Measurements from ENCODE around the gene PYGL.
"Not testable (repeated sequence)": the region's sequence is repeated elsewhere in the genome, so short reads cannot be mapped to it uniquely, and the experiment has no call there.

The PYGL gene

DNA sequence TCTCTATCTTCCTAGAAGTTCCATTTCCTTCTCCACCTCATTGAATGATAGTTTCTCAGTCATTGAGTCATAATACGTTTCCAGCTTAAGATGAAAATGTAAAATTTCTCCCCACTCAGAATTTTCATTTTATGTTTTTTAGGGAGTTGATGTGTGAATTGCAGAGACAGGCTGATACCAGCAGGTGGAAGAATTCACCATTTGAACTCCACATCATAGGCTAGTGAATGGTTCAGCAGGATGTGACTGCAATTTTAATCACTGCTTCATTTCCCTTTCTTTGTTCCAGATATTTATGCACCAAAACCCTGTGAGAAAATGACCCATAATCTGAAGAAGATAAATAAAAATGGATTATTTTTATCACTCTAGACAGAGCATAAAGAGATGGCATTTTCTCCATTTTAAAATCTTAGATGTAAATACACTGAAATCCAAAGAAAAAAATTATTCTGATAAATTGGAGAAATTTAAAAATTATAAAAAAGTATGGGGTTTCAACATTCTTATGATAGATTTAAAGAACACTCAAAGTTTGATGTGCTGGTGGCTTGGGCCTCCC, 10.6 kb upstream of the PYGL start:
- DNase-seq (ENCODE audit: low read depth): no peak

DNA sequence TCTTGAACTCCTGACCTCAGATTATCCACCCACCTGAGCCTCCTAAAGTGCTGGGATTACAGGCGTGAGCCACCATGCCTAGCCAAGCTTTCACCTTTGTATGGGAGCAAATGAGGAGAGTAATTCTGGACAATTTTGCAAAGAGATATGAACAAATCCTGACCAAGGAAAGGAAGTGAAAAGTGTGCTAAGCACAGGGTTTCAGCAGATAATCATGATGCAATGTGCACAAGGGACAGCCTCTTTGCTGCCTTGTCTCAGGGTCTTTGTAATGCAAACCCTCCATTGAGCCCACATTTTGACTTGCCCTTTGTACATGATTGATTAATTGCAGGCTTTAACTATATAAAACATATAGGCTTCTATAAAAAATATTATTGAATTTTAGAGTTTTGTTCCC, 9.2 kb upstream of the PYGL start:
- no peak for DNase-seq (ENCODE audit: low read depth)

DNA sequence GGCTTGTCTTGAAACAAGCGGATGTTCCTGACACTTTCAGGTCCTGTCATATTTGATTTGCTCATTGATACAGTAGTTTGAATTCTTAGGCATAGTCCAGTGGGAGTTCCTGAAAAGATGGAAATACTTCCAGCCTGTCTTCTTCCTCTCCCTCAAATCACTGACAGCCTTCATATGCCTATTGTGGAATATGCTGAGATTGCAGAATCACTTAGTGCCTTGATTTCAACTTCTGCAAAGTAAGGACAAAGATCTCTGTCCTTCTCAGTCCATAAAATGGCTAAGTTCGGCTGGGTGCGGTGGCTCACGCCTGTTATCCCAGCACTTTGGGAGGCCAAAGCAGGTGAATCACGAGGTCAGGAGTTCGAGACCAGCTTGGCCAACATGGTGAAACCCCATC, 6.7 kb upstream of the PYGL start:
- no peak for DNase-seq (ENCODE audit: low read depth)

DNA sequence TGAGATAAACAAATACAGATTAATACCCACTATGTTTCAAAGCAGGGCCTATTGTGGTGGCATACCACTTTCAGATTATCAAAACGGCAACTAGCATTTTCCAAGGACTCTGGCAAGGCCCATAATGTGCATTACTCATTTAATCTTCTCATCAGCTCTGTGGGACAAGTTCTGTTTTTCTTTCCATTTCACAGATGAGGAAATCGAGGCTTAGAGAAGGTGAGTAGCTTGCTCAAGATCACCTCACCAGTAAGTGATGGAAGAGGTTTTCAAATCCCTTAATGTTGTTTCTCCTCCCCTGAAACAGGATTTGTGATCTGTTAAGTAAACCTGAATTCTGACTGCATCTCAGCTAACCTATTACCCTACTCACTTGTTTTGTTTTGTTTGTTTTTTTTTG, 3.9 kb upstream of the PYGL start:
- no peak for DNase-seq (ENCODE audit: low read depth)

DNA sequence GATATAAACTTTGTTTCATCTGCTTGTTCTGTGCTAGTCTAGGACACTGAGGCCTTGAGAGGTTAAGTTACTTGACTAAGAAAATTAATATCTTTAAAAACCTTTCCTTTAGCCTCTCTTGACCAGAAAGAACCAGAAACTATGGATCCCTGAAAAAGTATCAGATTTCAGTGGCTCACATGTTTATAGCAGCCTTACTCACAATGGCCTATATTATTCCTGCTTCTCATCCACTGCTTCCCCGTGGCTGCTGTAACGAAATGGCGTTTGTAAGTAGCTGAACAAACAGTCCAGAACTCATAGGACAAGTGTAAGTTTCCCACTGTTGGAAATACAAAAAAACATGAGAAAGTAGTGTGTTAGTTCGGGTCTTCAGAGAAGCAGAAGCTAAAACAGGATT, 3.2 kb upstream of the PYGL start:
- DNase-seq (ENCODE audit: low read depth): no peak

DNA sequence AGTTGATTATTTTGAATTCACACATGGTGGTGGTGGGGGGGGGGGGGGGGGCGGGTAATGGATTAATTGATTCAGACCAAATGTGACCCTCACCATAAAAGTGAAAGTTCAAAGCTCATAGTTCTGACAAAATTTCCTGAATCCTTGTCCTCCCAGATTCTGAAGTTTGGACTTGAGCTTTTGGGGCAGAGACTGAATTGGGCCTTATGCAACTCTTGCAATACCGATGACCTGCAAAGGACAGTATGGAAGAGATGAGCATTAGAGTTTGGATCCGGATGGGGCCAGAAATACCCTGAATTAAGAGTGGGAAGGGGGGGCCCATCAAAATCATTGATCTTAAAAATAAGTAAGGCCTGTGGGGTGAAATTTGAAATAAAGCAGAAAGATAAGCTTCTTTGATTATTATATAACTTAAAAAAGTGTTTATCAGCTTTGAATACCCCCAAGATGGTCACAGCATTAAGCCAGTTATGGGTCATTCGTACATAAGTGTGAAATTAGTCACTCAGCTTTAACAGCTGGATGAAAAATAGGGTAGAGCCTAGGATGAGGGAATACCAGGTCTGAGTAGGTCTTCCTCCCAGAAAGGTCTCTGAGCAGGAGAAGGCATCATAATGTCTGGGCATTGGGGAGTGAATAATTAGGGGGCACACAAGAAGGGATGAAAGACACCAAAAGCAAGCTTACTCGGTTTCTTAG, 2.1 kb upstream of the PYGL start:
- DNase-seq (ENCODE audit: low read depth): no peak

DNA sequence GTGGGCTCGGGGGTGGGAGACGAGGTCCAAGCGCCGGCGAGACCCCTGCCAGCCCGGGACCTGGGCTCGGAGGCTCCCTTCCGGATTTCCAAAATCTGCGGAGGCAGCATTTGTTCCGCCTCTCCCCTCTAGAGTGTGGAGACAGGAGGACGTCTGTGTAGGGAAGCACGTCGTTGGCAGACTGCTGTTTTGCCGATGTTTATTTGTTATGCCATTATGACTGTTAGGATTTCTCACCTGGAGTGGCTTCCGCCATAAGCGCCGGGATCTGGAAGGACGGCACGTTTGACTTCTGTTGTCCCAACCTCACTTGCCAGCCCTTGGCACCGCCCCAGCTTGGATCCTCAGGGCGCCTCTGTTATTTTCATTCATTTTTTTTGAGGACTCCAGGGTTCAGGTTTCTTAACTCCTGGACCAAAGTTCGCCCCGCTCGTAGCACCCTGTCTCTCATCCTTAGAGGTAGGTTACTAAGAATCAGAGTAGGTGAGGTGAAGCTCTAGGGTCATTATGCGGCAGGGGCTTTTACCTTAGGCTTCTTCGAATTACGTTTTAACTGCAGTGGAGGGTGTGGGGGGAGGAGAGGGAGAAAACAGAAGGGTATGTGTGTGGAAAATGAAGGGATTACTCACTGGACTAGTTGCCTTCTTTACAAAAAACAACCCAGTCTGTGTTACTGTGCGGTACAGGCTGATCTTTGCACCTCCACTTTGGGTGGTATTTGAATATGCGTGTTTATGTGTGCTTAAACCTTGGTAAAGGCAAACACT, 547 bp upstream of the PYGL start:
- DNase-seq (ENCODE audit: low read depth): no peak

DNA sequence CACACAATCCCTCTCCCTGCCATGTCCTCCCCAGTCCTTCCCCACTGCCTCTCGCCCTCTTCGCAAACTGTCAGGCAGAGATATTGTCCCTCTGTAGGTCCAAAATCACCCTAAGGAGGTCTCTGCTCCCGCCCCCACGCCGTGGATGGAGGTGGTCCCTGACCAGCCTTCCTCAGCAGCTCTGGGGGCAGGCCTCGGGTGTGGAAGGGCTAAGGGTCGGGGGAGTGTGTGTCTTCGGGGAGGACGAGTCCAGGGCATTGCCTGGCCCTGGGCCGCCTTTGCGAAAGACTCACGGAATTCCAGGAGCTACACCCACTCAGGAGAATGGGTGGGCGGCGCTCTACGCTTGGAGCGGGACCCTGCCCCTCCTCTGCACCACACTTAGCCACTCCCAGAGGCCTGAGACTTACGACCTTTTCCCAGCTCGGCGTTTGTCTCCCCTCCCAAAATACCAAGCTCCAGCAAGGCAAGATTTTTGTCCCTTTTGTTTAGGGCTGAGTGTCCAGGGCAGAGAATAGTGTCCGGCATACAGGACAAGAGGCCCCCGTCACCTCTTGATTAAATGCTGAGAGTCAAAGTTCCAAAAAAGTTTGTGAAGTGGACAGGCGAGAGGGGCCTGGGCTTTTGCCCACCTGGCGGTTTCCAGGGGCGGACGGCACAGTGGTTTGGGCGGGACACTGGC, 881 bp downstream of the PYGL start:
- DNase-seq (ENCODE audit: low read depth): no peak

DNA sequence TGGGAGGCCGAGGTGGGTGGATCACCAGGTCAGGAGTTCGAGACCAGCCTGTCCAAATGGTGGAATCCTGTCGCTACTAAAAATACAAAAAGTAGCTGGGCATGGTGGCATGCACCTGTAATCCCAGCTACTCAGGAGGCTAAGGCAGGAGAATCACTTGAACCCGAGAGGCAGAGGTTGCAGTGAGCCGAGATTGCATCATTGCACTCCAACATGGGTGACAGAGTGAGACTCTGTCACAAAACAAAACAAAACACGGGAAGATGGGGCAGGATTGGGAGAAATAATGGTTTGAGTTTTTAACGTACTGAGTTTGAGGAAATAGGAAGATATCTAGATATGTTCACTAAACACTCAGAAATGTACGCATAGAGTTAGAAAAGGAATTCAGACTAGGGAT, 2.6 kb downstream of the PYGL start:
- DNase-seq (ENCODE audit: low read depth): not testable (repeated sequence)

DNA sequence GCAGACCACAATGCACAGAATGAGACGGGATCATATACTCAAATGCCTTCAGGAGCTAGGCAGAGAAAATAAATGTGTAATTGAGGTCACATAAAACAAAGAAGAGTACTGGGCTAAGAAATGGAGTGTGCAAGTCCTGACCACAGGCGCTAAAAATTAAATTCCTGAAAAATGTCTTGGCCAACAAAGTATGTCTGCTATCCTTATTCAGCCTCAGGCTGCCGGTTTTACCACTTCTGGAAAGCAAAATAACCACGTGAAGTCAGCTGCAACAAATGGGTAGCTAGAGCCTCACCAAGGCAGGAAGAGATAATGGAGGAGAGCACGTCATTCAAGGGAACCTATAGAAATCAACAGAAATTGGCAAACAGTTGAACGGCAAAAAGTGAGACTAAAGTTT, 3.1 kb downstream of the PYGL start:
- DNase-seq (ENCODE audit: low read depth): no peak

DNA sequence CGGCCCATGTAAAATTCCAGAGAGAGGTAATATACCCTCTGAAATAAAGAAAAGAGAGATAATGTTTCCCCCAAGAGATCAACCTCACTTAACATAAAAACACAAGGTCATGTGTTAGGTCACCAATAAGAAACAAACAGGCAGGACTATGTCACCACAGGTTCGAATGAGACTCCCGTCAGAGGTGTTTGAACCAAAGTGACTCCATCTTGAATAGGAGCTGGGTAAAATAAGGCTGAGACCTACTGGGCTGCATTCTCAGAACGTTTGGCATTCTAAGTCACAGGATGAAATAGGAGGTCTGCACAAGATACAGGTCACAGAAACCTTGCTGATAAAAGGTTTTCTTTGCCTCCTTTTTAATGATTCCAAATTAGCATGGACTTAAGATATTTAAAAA, 6.5 kb downstream of the PYGL start:
- no peak for DNase-seq (ENCODE audit: low read depth)

DNA sequence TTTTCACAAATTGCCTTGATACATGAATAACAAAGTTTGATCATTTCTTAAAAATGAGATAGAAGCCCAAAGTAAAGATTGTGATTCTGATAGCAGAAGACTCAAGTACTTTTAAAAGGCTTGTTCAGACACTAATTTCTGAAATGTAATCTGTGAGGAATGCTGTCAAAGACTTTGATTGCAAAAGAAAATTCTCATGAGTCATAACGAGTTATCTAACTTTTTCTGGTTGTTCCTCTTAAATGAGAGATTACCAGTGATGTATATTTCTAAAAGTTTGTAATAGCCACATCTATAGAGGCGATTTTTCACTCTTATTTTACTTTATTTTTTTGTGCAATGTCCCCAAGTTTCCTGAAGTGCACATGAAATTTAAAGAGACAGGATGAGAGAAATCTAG, 7.0 kb downstream of the PYGL start:
- no peak for DNase-seq (ENCODE audit: low read depth)

DNA sequence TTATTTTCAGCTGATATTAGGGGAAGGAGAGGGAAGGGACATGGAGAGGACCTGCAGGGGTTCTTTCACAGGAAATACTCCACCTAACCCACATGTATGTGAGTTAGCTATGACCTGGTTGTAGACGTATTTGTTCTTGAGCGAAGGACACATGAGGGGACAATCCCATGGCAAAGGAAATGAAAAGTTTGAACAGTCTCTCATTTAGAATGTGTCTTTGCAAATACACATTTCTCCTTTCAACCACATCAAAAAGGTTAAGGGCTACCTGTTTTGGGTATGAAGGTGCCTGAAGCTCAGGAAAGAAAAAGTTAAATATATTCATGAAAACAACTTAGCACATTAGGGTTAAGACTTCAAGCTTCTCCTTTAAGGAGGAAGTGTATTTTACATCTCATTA, 7.4 kb downstream of the PYGL start:
- DNase-seq (ENCODE audit: low read depth): no peak

DNA sequence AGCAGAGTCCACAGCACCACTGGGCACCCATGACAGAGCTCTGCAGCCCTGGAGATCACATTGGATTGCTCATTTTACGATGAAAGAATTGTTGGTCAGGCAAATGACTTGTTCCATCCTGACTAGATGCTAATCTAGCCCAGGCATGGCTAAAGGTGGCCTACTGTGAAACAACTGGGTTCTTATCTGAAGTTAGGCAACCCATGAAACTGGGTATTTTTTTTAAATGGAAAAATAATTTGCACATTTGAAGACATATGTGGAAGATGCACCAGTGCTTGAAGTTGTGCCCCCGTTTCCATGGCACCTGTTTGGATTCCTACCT, 8.3 kb downstream of the PYGL start:
- no peak for DNase-seq (ENCODE audit: low read depth)

DNA sequence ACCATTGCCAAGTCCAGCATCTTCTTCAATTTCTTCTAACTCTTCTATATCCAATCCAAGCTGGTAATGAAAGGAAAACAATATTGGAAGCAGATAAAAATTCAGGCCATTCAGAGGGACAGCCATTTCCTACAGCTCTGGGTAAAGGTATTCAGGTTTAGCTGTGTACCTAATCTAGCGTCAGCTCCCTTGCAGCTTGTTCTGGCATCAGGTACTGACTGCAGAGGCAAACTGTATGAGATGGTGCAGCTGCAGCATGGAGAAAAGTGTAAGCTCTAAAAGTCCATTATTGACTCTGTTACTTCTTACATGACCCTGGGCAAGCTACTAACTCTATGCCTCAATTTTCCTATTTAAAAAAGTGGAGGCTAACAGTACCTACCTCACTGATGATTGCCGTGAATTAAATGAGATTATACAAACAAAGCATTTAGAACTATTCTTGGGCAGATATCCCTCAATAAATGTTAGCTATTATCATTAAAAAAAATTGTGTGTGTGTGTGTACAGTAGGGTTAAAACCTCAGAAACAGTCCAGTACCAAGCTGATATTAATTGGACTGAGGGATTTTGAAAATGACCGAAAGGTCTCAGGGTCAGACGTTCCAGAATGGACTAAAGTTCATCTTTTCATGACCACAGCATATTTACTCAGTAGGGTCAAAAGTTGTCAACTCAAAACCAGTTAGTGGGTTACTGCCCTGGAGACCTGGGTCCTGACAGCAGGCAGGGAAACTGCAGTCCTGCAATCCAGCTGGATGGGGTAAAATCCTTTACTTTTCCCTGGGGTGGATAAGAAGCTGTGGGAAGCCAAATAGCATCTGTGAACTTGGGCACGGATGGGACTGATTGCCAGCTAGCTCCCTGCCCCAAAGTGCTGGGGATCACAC, 8.9 kb downstream of the PYGL start:
- DNase-seq (ENCODE audit: low read depth): no peak

DNA sequence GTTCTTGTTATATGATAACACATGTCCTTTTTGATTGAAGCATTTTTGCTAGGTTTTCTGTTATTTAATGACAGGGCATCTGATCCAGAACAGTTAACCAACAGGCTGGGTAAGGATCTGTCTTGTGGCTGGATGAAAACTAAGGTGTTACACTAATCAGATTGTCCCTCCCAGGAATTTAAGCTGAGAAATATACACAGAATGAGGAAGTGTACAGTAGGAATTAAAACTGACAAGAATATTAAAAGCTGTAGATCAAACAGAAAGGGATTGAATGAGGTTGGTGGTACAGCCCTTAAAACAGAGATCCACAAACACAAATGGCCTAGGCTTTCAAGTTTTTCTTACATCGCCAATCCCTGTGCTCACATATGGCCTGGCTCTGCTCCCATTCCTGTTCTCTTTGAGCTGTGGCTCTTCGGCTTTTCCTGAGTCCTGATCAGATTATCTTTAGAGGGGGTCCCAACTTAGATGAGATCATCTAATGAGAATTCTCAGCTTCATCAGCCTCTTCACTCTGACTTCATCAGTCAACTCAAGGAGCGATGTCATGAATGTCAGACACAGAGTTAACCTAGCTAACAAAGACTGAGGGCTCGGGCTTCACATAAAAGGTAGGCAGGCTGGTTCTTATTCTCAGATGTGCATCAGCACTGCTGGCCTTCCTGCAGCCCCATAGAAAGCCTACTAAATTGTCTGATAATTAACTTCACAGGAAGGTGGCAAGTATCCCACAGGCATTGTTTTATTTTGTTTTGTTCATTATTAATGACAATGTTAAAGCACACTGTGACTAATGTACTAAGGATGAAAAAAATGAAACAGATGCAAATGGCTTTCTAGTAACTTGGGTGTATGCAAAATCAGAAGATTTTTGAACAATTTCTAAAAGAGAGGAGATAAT, 11.4 kb downstream of the PYGL start:
- DNase-seq (ENCODE audit: low read depth): no peak

DNA sequence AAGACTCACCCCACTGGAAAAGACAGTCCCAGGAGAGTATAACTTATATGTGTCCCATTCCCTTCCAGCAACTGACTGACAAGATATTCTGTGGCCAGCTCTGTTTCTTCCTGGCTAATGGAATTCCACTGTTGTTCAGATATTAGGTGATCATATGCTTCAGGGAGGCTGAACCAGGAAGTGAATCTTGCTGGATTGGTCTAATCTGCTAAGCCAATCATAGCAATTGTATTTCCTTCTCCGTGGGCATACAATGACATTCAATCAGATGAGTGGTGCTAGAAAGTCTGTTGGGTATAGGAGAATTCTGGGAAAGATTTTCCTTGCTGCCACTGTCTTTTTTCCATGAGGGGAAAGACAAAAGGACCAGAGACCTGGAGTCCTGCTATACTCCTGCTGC, 12.1 kb downstream of the PYGL start:
- no peak for DNase-seq (ENCODE audit: low read depth)

DNA sequence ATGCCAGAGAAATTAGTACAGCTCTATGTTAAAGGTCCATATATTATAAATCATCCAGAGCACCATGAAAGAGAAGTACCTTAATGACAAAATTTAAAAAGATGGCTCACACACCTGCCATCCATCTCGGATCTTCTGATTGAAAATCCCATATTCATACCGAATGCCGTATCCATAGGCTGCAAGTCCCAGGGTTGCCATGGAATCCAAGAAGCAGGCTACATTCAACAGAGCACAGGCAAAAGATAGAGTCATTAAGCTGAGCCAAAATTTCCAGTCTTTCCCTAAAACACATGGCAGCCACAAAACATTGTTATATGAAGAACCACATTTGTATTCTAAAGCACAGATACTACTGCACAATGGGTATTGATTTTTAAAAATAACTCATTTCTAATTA, 12.7 kb downstream of the PYGL start:
- no peak for DNase-seq (ENCODE audit: low read depth)

DNA sequence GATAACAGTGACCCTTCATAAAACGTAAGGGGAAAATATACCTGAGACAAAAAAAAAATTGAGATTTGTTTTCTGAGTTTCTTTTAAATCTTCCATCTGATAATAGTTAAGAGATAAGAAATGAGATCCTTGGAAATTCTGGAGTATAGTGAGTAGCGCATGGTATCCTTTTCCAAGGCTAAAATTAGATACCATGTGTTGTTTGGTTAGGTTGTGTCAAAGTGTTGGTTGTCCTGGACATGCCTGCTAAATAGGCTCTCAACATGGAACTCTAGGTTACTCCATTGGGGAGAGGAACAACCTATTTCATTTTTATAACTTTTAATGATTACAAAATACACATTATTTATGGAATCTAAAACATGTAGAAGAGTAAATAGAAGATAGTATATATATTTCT, 14.8 kb downstream of the PYGL start:
- no peak for DNase-seq (ENCODE audit: low read depth)

DNA sequence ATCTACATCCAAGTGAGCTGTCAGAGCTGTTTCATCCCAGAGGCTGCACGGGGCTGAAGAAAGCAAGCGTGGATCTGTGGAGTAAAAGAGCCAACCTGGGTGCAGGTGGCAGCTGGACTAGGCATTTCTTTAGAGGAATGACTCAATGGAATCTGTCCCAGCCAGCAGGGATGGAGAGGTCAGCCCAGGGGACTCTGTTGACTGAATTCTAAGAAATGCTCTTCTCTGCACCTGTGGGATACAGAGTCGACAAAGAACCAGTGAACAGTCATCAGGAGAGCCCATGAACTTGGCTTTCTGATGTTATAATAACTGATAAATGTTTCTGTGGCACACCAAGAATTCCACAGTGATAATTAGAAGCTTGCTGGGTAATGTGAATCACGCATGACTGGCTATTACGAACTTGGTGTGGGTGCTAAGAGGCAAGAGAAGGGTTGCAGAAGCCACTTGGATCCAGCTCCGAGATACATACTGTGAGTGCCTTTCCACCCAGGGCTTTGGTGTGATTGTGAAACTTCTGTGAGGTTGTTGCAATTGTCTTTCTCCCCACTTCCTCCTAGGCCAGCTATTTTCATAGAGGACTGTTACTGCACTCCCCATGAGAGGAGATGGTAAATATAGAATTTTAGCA, 16.2 kb downstream of the PYGL start:
- DNase-seq (ENCODE audit: low read depth): no peak
